Spinal cord (tissue), 10 donors: Measurements from ENCODE around the gene ATG2A. TPM values are rescaled to one million over a fixed set of nuclear protein-coding genes. Genes with fewer than 3 reads are reported as not detected.
A peak's percentile ranks its signal among the peaks of the same experiment; 100 is the strongest.

Experiments used
- DNase-seq, 6 donors: peaks; one replicate each; pipeline versions ENCODE4 v3.0.0 to v3.0.0-alpha.2; 2013 to 2015; ENCODE audit warnings: low spot score in 6 of 6, low read depth in 4 of 6
- H3K27ac ChIP-seq: one replicate; pipeline ENCODE4 v1.5.1; 2013; ENCODE audit warnings: low read depth, low read length, control low read depth
- H3K27me3 ChIP-seq: one replicate; pipeline ENCODE4 v1.6.1; 2013; ENCODE audit warnings: low read length; ENCODE audit not compliant: control insufficient read depth, insufficient read depth
- H3K36me3 ChIP-seq: one replicate; pipeline ENCODE4 v1.6.1; 2013; ENCODE audit warnings: low read length; ENCODE audit not compliant: control insufficient read depth, insufficient read depth
- H3K4me1 ChIP-seq: one replicate; pipeline ENCODE4 v1.6.1; 2013; ENCODE audit warnings: low read length; ENCODE audit not compliant: control insufficient read depth, insufficient read depth
- H3K4me3 ChIP-seq: one replicate; pipeline ENCODE4 v1.5.1; 2013; ENCODE audit warnings: low read depth, low read length, control low read depth
- H3K9me3 ChIP-seq: one replicate; pipeline ENCODE4 v1.6.1; 2013; ENCODE audit warnings: low read length; ENCODE audit not compliant: control insufficient read depth, insufficient read depth
- WGBS: methylation state at CpG from one replicate; pipeline ENCODE4 v1.1.5; 2013; ENCODE audit warnings: missing lambda C conversion rate; ENCODE audit not compliant: insufficient coverage; 5-methylcytosine and 5-hydroxymethylcytosine counted together
- polyA plus RNA-seq, 2 donors: library from polyadenylated mRNA; unstranded; fragments of 120-200 nt; gene quantifications; one replicate each; pipeline ENCODE4 v1.2.1, GENCODE V29; 2013; ENCODE audit not compliant: insufficient read length in 2 of 2
- total RNA-seq, 2 donors: library from RNA; depleted of rRNA in 1 of 2; stranded (reverse); fragments of 120-200 nt in 1 of 2; fragments of >200 nt in 1 of 2; gene quantifications; one replicate each; pipeline versions ENCODE4 v1.2.3 to v1.2.4, GENCODE V29; 2013 to 2014
- donor health status: healthy.

Gene ATG2A
- total and polyA plus RNA-seq, 4 donors, result 8.1 to 26.8 (median 20.3) TPM

- H3K9me3 ChIP-seq, result no peaks in the 10 kb centered on the region
- WGBS, result 38% methylated on average over 10 of the region's 14 CpGs
- peaks cover 6% of the 10 kb centered on the region for H3K36me3 ChIP-seq
- peaks cover 54% of the 10 kb centered on the region for H3K4me1 ChIP-seq
- no peaks in the 10 kb centered on the region for H3K27me3 ChIP-seq
- H3K27ac ChIP-seq, result peak overlapping the region; percentile 94
- no peak overlapping the region for H3K4me3 ChIP-seq
- DNase-seq, result peak in 1 of 6 donors; percentile 60
Observed at GRCh38 chr11:64880240-64881001, 36.6 kb downstream of the ATG2A start.

GRCh38 chr11:64879244-64879900, 37.6 kb downstream of the ATG2A start:
- H3K27me3 ChIP-seq, result no peaks in the 10 kb centered on the region
- 14% methylated on average over 12 of the region's 16 CpGs for WGBS

GRCh38 chr11:64878494-64879243, 38.3 kb downstream of the ATG2A start, which contains the start of gene EHD1:
Gene EHD1, minus strand, starts transcription at chr11:64878621. Its CDS starts 157 bp downstream, at chr11:64878464.
- no peaks in the 10 kb centered on the region for H3K27me3 ChIP-seq
- H3K27ac ChIP-seq, result peak within 1 kb of the TSS; percentile 94
- H3K9me3 ChIP-seq, result no peaks in the 10 kb centered on the region
- H3K4me3 ChIP-seq, result peak within 1 kb of the TSS; percentile 96
- H3K36me3 ChIP-seq, result peaks cover 13% of the 10 kb centered on the region
- peak; percentile 92 to 100 (median 99) for DNase-seq
- 0% methylated on average over 59 of the region's 75 CpGs for WGBS
- peaks cover 71% of the 10 kb centered on the region for H3K4me1 ChIP-seq

More at GRCh38 chr11:64879244-64879900, 37.6 kb downstream of the ATG2A start:
- Histone ChIP-seq H3K4me3 (peak overlapping the region; percentile 96), H3K4me1 (peaks cover 65% of the 10 kb centered on the region), H3K36me3 (peaks cover 9% of the 10 kb centered on the region), H3K27ac (peak overlapping the region; percentile 94), H3K9me3 (no peaks in the 10 kb centered on the region)
- no peak for DNase-seq

DNA sequence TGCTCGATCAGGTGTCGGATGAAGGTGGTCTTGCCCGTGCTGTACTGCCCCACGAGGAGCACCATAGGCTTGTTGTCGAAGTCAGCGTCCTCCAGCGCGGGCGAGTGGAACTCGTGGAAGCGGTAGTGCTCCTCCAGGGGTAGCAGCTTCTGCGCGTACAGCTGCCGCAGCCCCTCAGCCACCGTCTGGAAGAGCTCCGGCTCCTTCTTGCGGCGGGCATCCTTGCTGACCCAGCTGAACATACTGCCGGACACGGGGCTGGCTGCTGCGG, 38.9 kb downstream of the ATG2A start:
- no peaks in the 10 kb centered on the region for H3K27me3 ChIP-seq
- peak overlapping the region; percentile 85 for H3K27ac ChIP-seq
- H3K4me1 ChIP-seq, result peaks cover 71% of the 10 kb centered on the region
- WGBS, result 0% methylated on average over 21 of the region's 21 CpGs
- no peaks in the 10 kb centered on the region for H3K9me3 ChIP-seq
- DNase-seq, result no peak
- H3K36me3 ChIP-seq, result peaks cover 18% of the 10 kb centered on the region
- peak overlapping the region; percentile 96 for H3K4me3 ChIP-seq

GRCh38 chr11:64877390-64878222, 39.4 kb downstream of the ATG2A start:
- no peaks in the 10 kb centered on the region for H3K9me3 ChIP-seq
- H3K27ac ChIP-seq, result peak overlapping the region; percentile 85
- WGBS, result under 1% methylated on average over 38 of the region's 41 CpGs
- peak in 1 of 6 donors; percentile 41 for DNase-seq
- H3K4me1 ChIP-seq, result peaks cover 76% of the 10 kb centered on the region
- H3K4me3 ChIP-seq, result peak overlapping the region; percentile 96
- peaks cover 24% of the 10 kb centered on the region for H3K36me3 ChIP-seq
- H3K27me3 ChIP-seq, result no peaks in the 10 kb centered on the region

DNA sequence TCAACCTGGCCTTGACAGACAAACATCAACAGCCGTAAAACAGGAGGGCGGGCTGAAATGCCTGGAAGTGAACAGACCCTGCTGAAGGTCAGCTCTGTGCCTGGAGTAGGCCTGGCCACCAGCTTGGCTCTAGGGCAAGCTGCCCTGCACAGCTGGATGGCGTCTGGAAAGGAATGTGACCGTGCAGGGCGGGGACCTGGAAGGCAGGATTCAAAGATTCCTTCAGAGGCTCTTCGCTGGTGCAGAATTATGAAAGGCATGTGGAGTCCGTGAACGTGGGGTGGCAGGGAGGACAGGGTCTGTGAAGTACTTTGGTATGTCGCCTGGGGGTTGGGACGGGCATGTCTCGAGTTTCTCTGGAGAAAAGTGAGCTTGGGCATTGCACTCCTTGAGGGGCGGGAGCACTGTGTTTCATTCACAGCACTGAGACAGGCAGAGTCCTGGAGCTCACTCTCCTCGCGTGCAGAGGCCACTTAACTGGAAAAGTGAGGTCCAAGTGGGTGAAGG, 40.1 kb downstream of the ATG2A start:
- Histone ChIP-seq H3K27me3 (no peaks in the 10 kb centered on the region), H3K4me3 (peak overlapping the region; percentile 96), H3K9me3 (no peaks in the 10 kb centered on the region), H3K36me3 (peaks cover 29% of the 10 kb centered on the region), H3K27ac (peak overlapping the region; percentile 85), H3K4me1 (peaks cover 80% of the 10 kb centered on the region)
- no peak for DNase-seq
- WGBS, result 22% methylated on average over 14 of the region's 14 CpGs

DNA sequence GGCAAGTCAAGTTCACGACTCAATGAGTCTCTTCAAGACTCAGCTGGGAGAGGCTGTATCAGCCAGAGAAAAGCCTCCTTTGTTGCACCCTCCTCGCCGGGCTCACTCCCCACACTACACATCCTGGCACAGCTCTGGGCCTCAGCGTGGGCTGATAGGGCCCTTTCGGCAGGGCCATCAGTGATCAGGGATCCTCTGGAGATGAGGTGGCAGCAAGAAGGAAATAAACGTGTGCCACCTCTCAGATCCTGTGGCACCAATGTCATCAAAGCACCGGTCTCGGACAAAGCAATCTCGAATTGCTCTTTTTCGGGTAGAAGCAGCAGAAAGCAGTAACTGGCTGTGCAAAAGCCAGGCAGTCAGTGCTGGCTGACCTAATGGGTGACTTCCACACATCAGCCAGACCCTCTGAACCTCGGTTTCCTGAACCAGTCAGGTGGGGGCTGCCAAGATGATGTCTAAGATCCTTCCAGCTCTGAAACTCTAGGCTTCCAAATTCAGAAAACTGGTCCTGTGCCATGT, 40.7 kb downstream of the ATG2A start:
- Histone ChIP-seq H3K4me1 (peaks cover 83% of the 10 kb centered on the region), H3K27ac (peak overlapping the region; percentile 85)

DNA sequence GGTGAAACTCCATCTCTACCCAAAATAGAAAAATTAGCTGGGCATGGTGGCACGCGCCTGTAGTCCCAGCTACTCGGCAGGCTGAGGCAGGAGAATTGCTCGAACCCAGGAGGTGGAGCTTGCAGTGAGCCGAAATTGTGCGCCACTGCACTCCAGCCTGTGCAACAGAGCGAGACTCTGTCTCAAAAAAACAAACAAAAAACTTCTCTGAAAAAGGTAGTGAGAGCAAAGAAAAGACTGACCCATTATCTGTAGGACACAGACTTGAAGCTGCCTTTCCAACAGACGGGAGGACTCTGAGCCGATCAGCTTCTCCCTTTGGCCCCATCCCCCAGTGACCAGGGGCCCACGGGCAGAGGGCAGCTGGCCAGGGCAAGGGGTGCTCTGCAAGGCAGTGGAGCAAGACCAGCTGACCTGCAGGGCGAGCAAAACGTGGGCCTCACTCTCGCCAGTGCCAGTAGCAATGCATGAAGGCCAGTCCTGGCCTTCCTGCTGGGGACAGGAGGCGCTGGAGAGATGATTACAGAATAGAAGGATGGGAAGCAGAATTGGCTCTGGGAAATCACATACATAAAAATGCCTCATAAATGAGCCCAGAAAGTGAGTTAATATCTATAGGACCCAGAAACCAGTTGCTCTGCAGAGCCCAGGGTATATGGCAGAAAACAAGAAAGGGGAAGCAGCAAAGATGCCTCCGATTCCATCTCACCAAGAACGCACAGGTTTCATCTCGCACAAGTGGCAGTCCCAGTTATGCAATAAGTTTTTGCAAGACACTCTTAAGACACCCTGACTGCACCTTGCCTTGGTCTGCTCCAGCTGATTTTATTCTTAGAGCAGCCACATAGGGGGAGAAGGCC, 41.4 kb downstream of the ATG2A start:
- peaks cover 83% of the 10 kb centered on the region for H3K4me1 ChIP-seq
- no peaks in the 10 kb centered on the region for H3K27me3 ChIP-seq
- 65% methylated on average over 13 of the region's 17 CpGs for WGBS
- H3K9me3 ChIP-seq, result no peaks in the 10 kb centered on the region
- peaks cover 42% of the 10 kb centered on the region for H3K36me3 ChIP-seq
- no peak for DNase-seq
- H3K27ac ChIP-seq, result peak overlapping the region; percentile 85
- peak overlapping the region; percentile 96 for H3K4me3 ChIP-seq

More for the DNA sequence above, 40.7 kb downstream of the ATG2A start:
- 45% methylated on average over 9 of the region's 11 CpGs for WGBS
- H3K9me3 ChIP-seq, result no peaks in the 10 kb centered on the region
- peak overlapping the region; percentile 96 for H3K4me3 ChIP-seq
- peak in 2 of 6 donors; percentile 48 to 60 for DNase-seq
- peaks cover 35% of the 10 kb centered on the region for H3K36me3 ChIP-seq
- H3K27me3 ChIP-seq, result no peaks in the 10 kb centered on the region
